Testis (tissue), 3 donors: ENCODE data around the gene WFIKKN2. TPM values are rescaled to one million over a fixed set of nuclear protein-coding genes. Genes with fewer than 3 reads are reported as not detected.

Experiments used
- DNase-seq: peaks from one replicate; pipeline ENCODE4 v3.0.0-alpha.2; 2019
- H3K27ac ChIP-seq, 2 donors: fragments of 200-600 bp; sonication (generic); one replicate each; pipeline ENCODE4 v1.5.1; 2019
- H3K27me3 ChIP-seq: fragments of 200-600 bp; sonication (generic); one replicate; pipeline ENCODE4 v1.5.1; 2019
- H3K36me3 ChIP-seq: fragments of 200-600 bp; sonication (generic); one replicate; pipeline ENCODE4 v1.5.1; 2017; ENCODE audit warnings: low read depth; ENCODE audit errors: missing control alignments
- H3K4me1 ChIP-seq: fragments of 200-600 bp; sonication (generic); one replicate; pipeline ENCODE4 v1.5.1; 2019
- H3K4me3 ChIP-seq, 2 donors: fragments of 200-600 bp; sonication (generic); one replicate each; pipeline ENCODE4 v1.5.1; 2017 to 2019
- H3K9me3 ChIP-seq: fragments of 200-600 bp; sonication (generic); one replicate; pipeline ENCODE4 v1.5.1; 2017
- POLR2A ChIP-seq: fragments of 450-650 bp; IDR thresholded peaks from one replicate; pipeline ENCODE4 v1.6.1; 2017; ENCODE audit warnings: antibody characterized with exemption, mild to moderate bottlenecking, moderate library complexity
- WGBS, 2 donors: methylation state at CpG; one replicate each; pipeline ENCODE4 v1.1.5; 2018; 5-methylcytosine and 5-hydroxymethylcytosine counted together
- intact Hi-C: fragments of 100-400 bp; cut with DNase I; formaldehyde crosslinking; loops from one replicate; pipeline ENCODE4 v1.15.1; 2023; ENCODE audit warnings: low total_unique reads
- polyA plus RNA-seq: library from polyadenylated mRNA; stranded (reverse); fragments of 350-450 nt; fragmentation: Illumina TruSeq; extraction: RNeasy Lipid Tissue Mini Kit (QIAGEN cat#74804); gene quantifications from one replicate; pipeline ENCODE4 v1.2.3, GENCODE V29; 2014; ENCODE audit warnings: low read depth, low replicate concordance; ENCODE audit not compliant: insufficient read depth
- total RNA-seq, 2 donors: library from RNA; depleted of rRNA; stranded (reverse); fragments of >200 nt; gene quantifications; one replicate each; pipeline ENCODE4 v1.2.3, GENCODE V29; 2016
- TF ChIP-seq, protein P1 (sequence below), 3 experiments: fragments of 450-650 bp in 2 of 3; fragments of 200-600 bp in 1 of 3; sonication (generic) in 1 of 3; IDR thresholded peaks; one replicate each; pipeline ENCODE4 v1.5.1; 2016 to 2019; ENCODE audit warnings: antibody characterized with exemption in 3 of 3, mild to moderate bottlenecking in 2 of 3, moderate library complexity in 1 of 3

The WFIKKN2 gene
- total and polyA plus RNA-seq, 3 donors from 2014 or later, result 3.7 to 7.3 (median 6.8) TPM

DNA sequence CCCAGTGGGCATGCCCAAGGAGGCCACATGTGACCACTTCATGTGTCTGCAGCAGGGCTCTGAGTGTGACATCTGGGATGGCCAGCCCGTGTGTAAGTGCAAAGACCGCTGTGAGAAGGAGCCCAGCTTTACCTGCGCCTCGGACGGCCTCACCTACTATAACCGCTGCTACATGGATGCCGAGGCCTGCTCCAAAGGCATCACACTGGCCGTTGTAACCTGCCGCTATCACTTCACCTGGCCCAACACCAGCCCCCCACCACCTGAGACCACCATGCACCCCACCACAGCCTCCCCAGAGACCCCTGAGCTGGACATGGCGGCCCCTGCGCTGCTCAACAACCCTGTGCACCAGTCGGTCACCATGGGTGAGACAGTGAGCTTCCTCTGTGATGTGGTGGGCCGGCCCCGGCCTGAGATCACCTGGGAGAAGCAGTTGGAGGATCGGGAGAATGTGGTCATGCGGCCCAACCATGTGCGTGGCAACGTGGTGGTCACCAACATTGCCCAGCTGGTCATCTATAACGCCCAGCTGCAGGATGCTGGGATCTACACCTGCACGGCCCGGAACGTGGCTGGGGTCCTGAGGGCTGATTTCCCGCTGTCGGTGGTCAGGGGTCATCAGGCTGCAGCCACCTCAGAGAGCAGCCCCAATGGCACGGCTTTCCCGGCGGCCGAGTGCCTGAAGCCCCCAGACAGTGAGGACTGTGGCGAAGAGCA is 4.4 kb downstream of the WFIKKN2 start:
- no peak for TF ChIP-seq POLR2A
- TF ChIP-seq, protein P1, sequence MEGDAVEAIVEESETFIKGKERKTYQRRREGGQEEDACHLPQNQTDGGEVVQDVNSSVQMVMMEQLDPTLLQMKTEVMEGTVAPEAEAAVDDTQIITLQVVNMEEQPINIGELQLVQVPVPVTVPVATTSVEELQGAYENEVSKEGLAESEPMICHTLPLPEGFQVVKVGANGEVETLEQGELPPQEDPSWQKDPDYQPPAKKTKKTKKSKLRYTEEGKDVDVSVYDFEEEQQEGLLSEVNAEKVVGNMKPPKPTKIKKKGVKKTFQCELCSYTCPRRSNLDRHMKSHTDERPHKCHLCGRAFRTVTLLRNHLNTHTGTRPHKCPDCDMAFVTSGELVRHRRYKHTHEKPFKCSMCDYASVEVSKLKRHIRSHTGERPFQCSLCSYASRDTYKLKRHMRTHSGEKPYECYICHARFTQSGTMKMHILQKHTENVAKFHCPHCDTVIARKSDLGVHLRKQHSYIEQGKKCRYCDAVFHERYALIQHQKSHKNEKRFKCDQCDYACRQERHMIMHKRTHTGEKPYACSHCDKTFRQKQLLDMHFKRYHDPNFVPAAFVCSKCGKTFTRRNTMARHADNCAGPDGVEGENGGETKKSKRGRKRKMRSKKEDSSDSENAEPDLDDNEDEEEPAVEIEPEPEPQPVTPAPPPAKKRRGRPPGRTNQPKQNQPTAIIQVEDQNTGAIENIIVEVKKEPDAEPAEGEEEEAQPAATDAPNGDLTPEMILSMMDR (IDR thresholded peaks at IDR 0.05), result no peak
- Histone ChIP-seq H3K36me3 (no peaks in the 10 kb centered on the region), H3K27me3 (no peaks in the 10 kb centered on the region), H3K9me3 (no peaks in the 10 kb centered on the region), H3K27ac (no peak overlapping the region), H3K4me3 (no peak overlapping the region), H3K4me1 (peaks cover 23% of the 10 kb centered on the region)
- intact Hi-C loops, result loop anchor here (5.0 to 10.0 kb wide), 2 partner anchors 52 to 285 kb away; no protein-coding TSS in a partner anchor
- no peak for DNase-seq
- WGBS, 2 donors, result 94 to 98% methylated on average over 13 to 29 of the region's 29 CpGs

DNA sequence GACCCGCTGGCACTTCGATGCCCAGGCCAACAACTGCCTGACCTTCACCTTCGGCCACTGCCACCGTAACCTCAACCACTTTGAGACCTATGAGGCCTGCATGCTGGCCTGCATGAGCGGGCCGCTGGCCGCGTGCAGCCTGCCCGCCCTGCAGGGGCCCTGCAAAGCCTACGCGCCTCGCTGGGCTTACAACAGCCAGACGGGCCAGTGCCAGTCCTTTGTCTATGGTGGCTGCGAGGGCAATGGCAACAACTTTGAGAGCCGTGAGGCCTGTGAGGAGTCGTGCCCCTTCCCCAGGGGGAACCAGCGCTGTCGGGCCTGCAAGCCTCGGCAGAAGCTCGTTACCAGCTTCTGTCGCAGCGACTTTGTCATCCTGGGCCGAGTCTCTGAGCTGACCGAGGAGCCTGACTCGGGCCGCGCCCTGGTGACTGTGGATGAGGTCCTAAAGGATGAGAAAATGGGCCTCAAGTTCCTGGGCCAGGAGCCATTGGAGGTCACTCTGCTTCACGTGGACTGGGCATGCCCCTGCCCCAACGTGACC is 5.0 kb downstream of the WFIKKN2 start:
- no peak for TF ChIP-seq POLR2A
- TF ChIP-seq, protein P1 (IDR thresholded peaks at IDR 0.05), result no peak
- Histone ChIP-seq H3K4me1 (peaks cover 18% of the 10 kb centered on the region), H3K27ac (no peak overlapping the region), H3K9me3 (no peaks in the 10 kb centered on the region), H3K36me3 (no peaks in the 10 kb centered on the region), H3K4me3 (no peak overlapping the region), H3K27me3 (no peaks in the 10 kb centered on the region)
- DNase-seq, result no peak
- intact Hi-C loops, result no loop called here
- WGBS, 2 donors, result 98 to 100% methylated on average over 4 to 27 of the region's 29 CpGs

DNA sequence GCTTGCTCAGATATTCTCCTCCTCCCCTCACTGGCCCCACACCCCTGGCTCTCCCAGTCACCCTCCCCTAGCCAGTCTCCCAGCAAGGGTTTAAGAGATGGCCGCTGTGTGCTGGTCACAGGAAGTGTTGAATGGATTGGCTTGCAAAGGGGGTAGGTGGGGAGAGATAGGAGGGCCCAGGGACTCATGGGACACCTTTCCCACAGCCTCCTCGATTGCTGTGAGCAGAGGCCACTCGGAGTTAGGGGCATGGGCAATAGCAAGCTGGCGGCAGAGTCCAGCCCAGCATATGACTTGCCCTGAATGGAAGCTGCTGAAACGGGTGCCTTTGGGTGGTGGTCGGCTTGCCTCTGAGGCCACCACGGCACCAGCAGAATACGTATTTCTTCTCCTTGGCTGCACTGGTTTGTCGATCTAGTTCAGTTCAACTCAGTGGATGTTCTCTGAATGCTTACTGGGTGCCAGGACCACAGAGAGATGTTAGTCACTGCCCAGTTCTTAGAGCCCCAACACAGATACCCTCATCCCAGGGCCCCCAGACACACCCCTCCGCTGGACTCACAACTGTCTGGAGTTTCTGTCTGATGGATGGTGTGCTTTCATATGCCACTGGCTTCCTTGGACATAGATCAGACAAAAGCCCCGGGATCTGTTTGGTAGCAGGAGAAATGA is 6.0 kb downstream of the WFIKKN2 start:
- Histone ChIP-seq H3K27ac (no peak overlapping the region), H3K27me3 (no peaks in the 10 kb centered on the region), H3K36me3 (no peaks in the 10 kb centered on the region), H3K4me1 (peaks cover 12% of the 10 kb centered on the region), H3K4me3 (no peak overlapping the region), H3K9me3 (no peaks in the 10 kb centered on the region)
- intact Hi-C loops, result no loop called here
- no peak for DNase-seq
- WGBS, 2 donors, result 82% methylated on average over 11 of the region's 11 CpGs
- TF ChIP-seq, protein P1 (IDR thresholded peaks at IDR 0.05), result no peak
- no peak for TF ChIP-seq POLR2A

DNA sequence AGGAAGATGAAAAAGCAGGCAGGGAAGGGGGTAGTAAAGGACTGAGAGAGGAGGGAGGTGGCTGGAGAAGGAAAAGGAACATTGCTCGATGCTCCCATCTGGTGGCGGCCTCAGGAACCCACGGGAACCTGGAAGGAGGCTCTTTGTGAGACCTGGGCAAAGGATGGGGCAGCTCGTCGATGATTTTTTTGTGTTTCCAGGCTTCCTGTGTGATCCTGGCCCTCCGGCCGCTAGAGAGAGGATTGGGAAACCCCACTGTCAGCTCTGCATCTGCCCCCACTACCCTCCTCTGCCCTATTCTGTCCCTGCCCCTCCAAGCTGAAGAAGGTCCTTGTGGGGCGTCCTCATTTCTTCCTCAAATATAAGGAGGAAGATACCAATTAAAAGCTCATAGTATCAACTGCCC is 6.6 kb downstream of the WFIKKN2 start:
- Histone ChIP-seq H3K36me3 (no peaks in the 10 kb centered on the region), H3K4me1 (peaks cover 12% of the 10 kb centered on the region), H3K27ac (no peak overlapping the region), H3K9me3 (no peaks in the 10 kb centered on the region), H3K4me3 (no peak overlapping the region), H3K27me3 (no peaks in the 10 kb centered on the region)
- no peak for TF ChIP-seq POLR2A
- TF ChIP-seq, protein P1 (IDR thresholded peaks at IDR 0.05), result peak; percentile 66 to 86 (median 66)
- intact Hi-C loops, result no loop called here
- 43 to 45% methylated on average over 8 of the region's 8 CpGs for WGBS, 2 donors
- peak; percentile 80 for DNase-seq
